Keratinocyte (primary cell): ENCODE results near the gene CCDC192. TPM values are rescaled to one million over a fixed set of nuclear protein-coding genes. Genes with fewer than 3 reads are reported as not detected.

Experiments
- DNase-seq: peaks from one replicate; pipeline ENCODE4 v3.0.0-alpha.2; 2011; ENCODE audit warnings: low read depth, missing footprints, low spot score
- FAIRE-seq: peaks from 2 replicates; lab custom pipeline; 2011; peaks lifted over from hg19 to GRCh38; lab: Jason Lieb, UNC
- H2AFZ ChIP-seq: 2 replicates; pipeline ENCODE4 v1.6.0; 2012; ENCODE audit warnings: low read length, control low read depth, inconsistent platforms; ENCODE audit not compliant: control insufficient read depth
- H3K27ac ChIP-seq: 2 replicates; pipeline ENCODE4 v1.5.1; 2011; ENCODE audit warnings: low read length; ENCODE audit not compliant: control insufficient read depth, insufficient read depth
- H3K27me3 ChIP-seq: 3 replicates; pipeline ENCODE4 v1.6.0; 2011; ENCODE audit warnings: low read length; ENCODE audit not compliant: control insufficient read depth, insufficient read depth; ENCODE audit errors: extremely low read depth
- H3K36me3 ChIP-seq, 2 experiments: 2 replicates in 1 of 2; 3 replicates in 1 of 2; pipeline ENCODE4 v1.5.1; 2011; ENCODE audit warnings: low read length in 2 of 2, mild to moderate bottlenecking in 1 of 2; ENCODE audit not compliant: control insufficient read depth in 2 of 2, insufficient read depth in 2 of 2; ENCODE audit errors: extremely low read depth in 1 of 2
- H3K4me1 ChIP-seq: 3 replicates; pipeline ENCODE4 v1.5.1; 2011; ENCODE audit warnings: low read length; ENCODE audit not compliant: control insufficient read depth, insufficient read depth; ENCODE audit errors: extremely low read depth
- H3K4me2 ChIP-seq: 3 replicates; pipeline ENCODE4 v1.6.0; 2011; ENCODE audit warnings: low read depth, low read length; ENCODE audit not compliant: control insufficient read depth, insufficient read depth; ENCODE audit errors: extremely low read depth
- H3K4me3 ChIP-seq, 3 experiments: fragments of 200-600 bp in 1 of 3; sonication (generic) in 1 of 3; 2 replicates in 2 of 3; 3 replicates in 1 of 3; pipeline ENCODE4 v1.5.1; 2011 to 2016; ENCODE audit warnings: low read length in 3 of 3, mild to moderate bottlenecking in 3 of 3, control low read depth in 2 of 3, inconsistent platforms in 1 of 3, low read depth in 1 of 3, mixed read lengths in 1 of 3, mixed run types in 1 of 3, moderate library complexity in 1 of 3; ENCODE audit not compliant: control insufficient read depth in 2 of 3, insufficient read depth in 2 of 3; ENCODE audit errors: extremely low read depth in 1 of 3
- H3K79me2 ChIP-seq: 2 replicates; pipeline ENCODE4 v1.6.0; 2012; ENCODE audit warnings: low read length; ENCODE audit not compliant: control insufficient read depth, insufficient read depth
- H3K9ac ChIP-seq: 3 replicates; pipeline ENCODE4 v1.6.0; 2011; ENCODE audit warnings: low read length; ENCODE audit not compliant: control insufficient read depth, insufficient read depth; ENCODE audit errors: extremely low read depth
- H3K9me1 ChIP-seq: 3 replicates; pipeline ENCODE4 v1.6.0; 2011; ENCODE audit warnings: low read length; ENCODE audit not compliant: control insufficient read depth, insufficient read depth; ENCODE audit errors: extremely low read depth
- H3K9me3 ChIP-seq: 2 replicates; pipeline ENCODE4 v1.5.1; 2012; ENCODE audit warnings: low read depth, low read length; ENCODE audit not compliant: control insufficient read depth
- H4K20me1 ChIP-seq: 3 replicates; pipeline ENCODE4 v1.6.0; 2011; ENCODE audit warnings: low read length; ENCODE audit not compliant: control insufficient read depth, insufficient read depth; ENCODE audit errors: extremely low read depth
- EZH2 ChIP-seq: IDR thresholded peaks from one replicate; pipeline ENCODE4 v1.6.1; 2012; ENCODE audit warnings: inconsistent platforms, mild to moderate bottlenecking, low read length, moderate library complexity
- dilution Hi-C: fragments of 300-500 bp; cut with MboI; formaldehyde crosslinking; loops from one replicate; pipeline ENCODE4 v1.7.0; 2020; ENCODE audit warnings: low sequenced_read_pairs; ENCODE audit not compliant: extremely low pct_ligation_motif_present
- polyA plus RNA-seq, 5 experiments: library from polyadenylated mRNA; depleted of rRNA in 3 of 5; stranded (reverse) in 3 of 5; stranded (forward) in 1 of 5; unstranded in 1 of 5; fragments of >200 nt; gene quantifications; 1 replicate in 1 of 5; 2 replicates in 3 of 5; 3 replicates in 1 of 5; pipeline versions ENCODE4 v1.2.1 to v1.2.3, GENCODE V29; 2011 to 2012; ENCODE audit warnings: missing spikeins in 2 of 5, low read depth in 1 of 5, low replicate concordance in 1 of 5
- TF ChIP-seq, protein P1 (sequence below), 3 experiments: IDR thresholded peaks in 1 of 3; conservative IDR thresholded peaks in 1 of 3; optimal IDR thresholded peaks in 1 of 3; 2 replicates in 2 of 3; 3 replicates in 1 of 3; pipeline versions ENCODE3 to v1.5.1; 2011; ENCODE audit warnings: low read length in 3 of 3, mild to moderate bottlenecking in 3 of 3, moderate library complexity in 2 of 3, control low read depth in 1 of 3, inconsistent platforms in 1 of 3; ENCODE audit not compliant: insufficient read depth in 2 of 3; ENCODE audit errors: extremely low read depth in 1 of 3

Gene CCDC192
- polyA plus RNA-seq, 1 donor (not counting 4 experiments of a cell fraction or from before 2014, with no cell fraction given), result not detected

- DNase-seq (no peak), FAIRE-seq (peak; percentile 75)
- Histone ChIP-seq H3K4me2 (peak overlapping the region; percentile 52), H2AFZ (no peak overlapping the region), H3K4me1 (peaks cover 17% of the 10 kb centered on the region), H4K20me1 (no peaks in the 10 kb centered on the region), H3K36me3 (no peaks in the 10 kb centered on the region), H3K9me3 (no peaks in the 10 kb centered on the region), H3K4me3 (no peak overlapping the region), H3K9me1 (no peaks in the 10 kb centered on the region), H3K27me3 (no peaks in the 10 kb centered on the region), H3K9ac (no peak overlapping the region), H3K79me2 (no peaks in the 10 kb centered on the region), H3K27ac (peak overlapping the region; percentile 4)
- dilution Hi-C loops, result no loop called here
- TF ChIP-seq EZH2, result no peak
- TF ChIP-seq, protein P1, sequence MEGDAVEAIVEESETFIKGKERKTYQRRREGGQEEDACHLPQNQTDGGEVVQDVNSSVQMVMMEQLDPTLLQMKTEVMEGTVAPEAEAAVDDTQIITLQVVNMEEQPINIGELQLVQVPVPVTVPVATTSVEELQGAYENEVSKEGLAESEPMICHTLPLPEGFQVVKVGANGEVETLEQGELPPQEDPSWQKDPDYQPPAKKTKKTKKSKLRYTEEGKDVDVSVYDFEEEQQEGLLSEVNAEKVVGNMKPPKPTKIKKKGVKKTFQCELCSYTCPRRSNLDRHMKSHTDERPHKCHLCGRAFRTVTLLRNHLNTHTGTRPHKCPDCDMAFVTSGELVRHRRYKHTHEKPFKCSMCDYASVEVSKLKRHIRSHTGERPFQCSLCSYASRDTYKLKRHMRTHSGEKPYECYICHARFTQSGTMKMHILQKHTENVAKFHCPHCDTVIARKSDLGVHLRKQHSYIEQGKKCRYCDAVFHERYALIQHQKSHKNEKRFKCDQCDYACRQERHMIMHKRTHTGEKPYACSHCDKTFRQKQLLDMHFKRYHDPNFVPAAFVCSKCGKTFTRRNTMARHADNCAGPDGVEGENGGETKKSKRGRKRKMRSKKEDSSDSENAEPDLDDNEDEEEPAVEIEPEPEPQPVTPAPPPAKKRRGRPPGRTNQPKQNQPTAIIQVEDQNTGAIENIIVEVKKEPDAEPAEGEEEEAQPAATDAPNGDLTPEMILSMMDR (optimal IDR thresholded peaks at IDR 0.05 in 1 of 3, IDR thresholded peaks at IDR 0.05 in 1 of 3, conservative IDR thresholded peaks at IDR 0.05 in 1 of 3; ENCODE audit: extremely low read depth in 1 of 3, insufficient read depth in 2 of 3, low read length in 3 of 3), result no peak
Measured at GRCh38 chr5:127959152-127959764, 256.1 kb downstream of the CCDC192 start.

DNA sequence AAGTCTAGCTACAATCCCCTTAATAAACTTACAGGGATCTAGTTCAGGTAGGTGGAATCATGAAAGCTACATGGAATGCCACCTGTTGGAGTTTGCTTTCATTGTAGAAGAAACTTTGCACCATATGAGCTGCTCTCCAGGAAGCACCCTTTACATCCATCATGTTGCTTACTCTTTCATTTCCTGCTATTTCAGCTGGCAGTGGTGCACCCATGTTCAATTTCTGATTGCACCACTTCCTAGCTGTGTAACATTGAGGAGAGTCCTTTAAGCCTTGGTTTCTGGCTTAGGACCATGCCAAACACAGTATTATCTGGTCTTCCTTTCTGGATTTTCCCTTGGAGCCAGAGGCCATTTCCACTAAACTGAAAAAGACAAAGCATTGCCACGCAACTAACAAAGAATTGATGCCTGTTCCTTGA is 257.1 kb downstream of the CCDC192 start:
- H3K79me2 ChIP-seq, result no peaks in the 10 kb centered on the region
- no peak overlapping the region for H2AFZ ChIP-seq
- no peaks in the 10 kb centered on the region for H3K9me3 ChIP-seq
- H3K36me3 ChIP-seq, result no peaks in the 10 kb centered on the region
- dilution Hi-C loops, result no loop called here
- no peaks in the 10 kb centered on the region for H3K9me1 ChIP-seq
- DNase-seq, result no peak
- FAIRE-seq, result peak; percentile 65
- H3K9ac ChIP-seq, result no peak overlapping the region
- H3K4me3 ChIP-seq, result no peak overlapping the region
- H4K20me1 ChIP-seq, result no peaks in the 10 kb centered on the region
- no peaks in the 10 kb centered on the region for H3K27me3 ChIP-seq
- H3K4me2 ChIP-seq, result no peak overlapping the region
- TF ChIP-seq, protein P1 (optimal IDR thresholded peaks at IDR 0.05 in 1 of 3, IDR thresholded peaks at IDR 0.05 in 1 of 3, conservative IDR thresholded peaks at IDR 0.05 in 1 of 3; ENCODE audit: extremely low read depth in 1 of 3, insufficient read depth in 2 of 3, low read length in 3 of 3), result no peak
- TF ChIP-seq EZH2, result no peak
- peaks cover 17% of the 10 kb centered on the region for H3K4me1 ChIP-seq
- no peak overlapping the region for H3K27ac ChIP-seq
